GM21576 (cell line): Measurements from ENCODE around the gene NGB.

Source experiments
- ATAC-seq: cut with Tn5 transposase; IDR thresholded peaks from one replicate; pipeline ENCODE4 v1.9.1; 2021; ENCODE audit warnings: mild to moderate bottlenecking, moderate library complexity; ENCODE audit not compliant: unreplicated experiment

Gene NGB

DNA sequence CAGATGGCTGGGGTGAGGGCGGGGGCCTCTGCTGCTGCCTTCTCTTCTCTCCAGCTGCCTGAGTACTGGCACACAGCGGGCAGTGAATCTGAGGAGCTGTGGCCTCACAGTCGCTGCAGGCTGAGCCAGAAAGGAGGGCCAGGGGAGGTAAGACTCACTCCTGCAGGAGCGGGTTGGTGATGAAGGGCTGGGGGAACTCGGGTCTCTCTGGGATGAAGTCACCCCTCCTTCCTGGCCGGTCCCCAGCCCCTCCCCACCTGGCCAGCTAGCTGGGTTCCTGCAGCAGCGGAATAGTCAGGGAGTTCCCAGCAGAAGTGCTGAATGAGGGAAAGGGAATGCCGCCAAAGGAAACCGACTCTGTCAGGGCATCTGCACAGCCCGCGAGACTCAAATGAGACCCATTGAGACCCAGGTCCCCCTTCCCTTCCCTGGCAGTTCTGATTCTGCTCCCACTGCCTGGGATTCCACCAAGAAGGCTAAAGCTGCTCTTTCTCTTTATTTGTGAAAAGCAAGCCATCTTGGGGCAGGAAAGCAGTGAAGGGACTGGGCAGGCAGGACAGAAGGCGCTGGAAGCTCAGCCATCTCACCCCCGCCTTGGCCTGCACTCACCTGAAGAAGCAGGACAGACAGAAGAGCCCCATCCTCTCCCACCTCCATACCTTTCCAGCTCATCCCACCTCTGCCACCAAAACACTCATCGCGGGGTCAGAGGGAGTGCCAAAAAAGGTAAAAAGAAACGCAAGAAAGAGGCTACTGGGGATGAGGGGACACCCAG is 5.3 kb downstream of the NGB start:
- ATAC-seq = no peak

DNA sequence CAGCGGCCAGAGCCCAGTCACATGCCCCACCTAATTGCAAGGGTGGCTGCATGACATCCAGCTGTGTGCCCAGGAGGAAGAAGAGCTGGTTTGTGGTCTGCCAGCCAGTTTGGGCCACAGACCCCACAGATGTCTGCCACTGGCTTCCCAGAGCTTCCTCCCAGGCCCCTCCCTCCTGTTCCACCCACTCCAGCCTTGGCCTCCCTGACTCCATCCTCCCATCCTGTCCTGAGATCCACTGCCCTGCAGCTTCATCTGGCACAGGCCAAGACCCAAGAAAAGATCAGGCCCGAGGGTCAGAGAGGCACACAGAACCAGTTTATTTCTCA is 5.9 kb downstream of the NGB start:
- no peak for ATAC-seq

DNA sequence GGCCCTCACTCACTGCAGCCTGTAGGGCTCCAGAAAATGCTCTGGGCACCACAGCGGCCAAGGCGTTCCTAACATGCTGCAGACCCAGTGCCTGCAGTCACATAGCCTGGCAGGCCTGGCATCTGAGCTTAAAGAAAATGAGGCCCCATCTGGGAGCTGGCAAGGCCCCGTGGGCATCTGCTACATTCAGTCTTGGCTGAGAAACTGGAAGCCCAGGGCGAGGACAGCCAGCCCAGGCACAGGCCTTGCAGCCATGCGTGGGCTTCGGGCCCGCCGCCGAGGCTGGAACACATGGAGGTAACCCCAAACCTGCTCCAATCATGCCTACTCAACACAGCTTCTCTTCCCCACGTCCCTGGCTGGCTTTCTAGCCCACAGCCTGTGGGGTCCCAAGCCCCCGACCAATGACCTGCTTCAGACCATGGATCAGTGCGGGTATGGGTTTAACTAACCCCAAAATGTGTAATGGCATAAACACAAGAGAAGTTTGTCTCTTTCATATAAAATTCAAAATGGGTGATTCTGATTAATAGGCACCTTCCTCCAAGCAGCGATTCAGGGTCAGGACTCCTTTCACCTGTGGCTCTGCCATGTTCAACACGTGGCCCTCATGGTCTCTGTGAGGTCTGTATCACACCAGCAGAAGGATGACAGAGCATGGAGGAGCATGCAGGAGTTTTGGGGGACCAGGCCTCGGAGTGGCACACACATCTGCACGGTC is 6.4 kb downstream of the NGB start:
- ATAC-seq = no peak

DNA sequence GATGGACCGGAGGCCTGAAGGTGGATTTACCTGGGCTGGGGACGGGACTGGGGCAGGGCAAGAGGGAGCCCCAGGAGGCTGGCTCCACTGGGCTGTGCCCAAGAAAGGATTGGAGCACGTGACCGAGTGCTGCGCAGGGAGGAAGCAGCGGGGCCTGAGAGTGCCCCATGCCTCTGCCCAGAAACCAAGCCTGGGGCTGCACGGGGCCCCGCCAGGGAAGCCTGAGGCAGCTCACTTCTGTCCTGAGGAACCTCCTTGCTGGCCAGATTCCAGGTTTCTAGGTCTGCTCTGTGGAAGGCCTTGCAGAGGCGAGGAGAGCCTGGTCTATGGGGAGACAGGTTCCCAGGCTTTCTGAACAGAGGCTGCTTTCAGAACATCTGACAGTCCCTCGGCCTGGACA is 10.4 kb downstream of the NGB start:
- no peak for ATAC-seq

DNA sequence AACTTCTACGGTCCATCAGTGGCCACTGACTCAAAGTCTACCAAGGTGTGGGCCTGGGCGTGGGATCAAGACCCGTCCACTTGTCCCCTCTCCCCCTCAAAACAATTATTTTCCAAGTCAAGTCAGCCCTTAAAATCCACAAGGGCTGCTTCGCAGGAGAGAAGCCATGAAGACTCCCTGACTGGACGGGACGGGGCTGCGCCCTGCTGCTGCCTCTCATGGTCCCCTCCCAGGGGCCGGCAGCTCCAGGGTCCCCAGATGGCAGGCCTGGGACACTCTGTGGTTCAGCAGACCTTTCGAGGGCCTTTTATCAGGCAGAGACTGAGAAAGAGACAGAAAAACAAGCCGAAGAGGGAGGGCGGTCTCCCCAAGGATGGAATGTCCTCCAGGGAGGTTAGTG is 10.8 kb downstream of the NGB start:
- ATAC-seq = no peak

DNA sequence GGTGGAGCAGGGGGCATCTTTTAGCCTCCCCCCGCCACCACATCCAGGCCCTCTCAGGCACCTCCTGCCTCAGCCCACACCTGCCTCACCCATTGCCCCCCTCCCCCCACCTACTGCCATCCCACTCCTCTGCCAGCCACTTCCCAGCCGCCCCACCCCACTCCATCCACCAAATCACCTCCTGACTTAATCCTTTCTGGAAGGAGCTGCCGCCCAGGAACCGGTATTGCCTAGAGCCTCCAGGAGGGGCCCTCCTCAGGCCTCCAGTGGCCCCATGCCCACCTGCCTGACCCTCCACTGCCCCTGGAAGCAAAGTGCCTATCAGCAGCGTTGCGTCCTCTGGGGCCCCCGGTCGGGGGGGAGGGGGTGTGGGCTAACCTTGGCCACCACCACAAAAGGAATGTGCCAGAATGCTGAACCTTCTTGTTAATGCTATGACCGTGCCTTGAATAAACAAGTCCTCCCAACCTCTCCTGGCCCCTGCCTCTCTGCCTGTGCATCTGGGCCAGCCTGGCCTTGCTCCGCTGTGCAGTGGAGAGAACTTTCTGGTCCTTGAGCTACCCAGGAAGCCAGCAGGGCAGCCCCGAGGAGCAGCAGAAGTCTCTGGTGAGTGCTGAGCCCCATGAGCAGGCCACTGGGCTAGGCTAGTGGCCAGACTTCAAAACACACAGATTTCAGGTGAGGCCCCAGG is 11.8 kb downstream of the NGB start:
- ATAC-seq = no peak

DNA sequence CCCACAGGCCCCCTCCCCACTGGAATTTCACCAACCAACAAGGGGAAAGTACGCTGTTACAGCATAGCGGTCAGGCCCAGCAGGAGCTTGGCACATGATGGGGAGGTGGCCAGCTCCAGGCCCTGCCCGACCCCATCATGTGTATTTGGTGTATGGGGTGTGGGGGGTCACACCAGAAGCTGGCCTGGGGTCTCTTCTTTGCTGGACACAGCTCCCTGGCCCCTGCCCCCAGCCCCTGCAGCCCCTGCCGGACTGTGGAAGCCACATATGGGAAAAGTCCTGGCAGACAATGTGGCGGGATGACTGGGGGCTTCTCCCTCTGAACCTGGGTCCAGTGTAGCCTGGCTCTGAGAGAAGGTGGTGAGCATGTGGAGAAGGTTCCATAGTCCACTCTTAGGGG is 12.4 kb downstream of the NGB start:
- no peak for ATAC-seq

DNA sequence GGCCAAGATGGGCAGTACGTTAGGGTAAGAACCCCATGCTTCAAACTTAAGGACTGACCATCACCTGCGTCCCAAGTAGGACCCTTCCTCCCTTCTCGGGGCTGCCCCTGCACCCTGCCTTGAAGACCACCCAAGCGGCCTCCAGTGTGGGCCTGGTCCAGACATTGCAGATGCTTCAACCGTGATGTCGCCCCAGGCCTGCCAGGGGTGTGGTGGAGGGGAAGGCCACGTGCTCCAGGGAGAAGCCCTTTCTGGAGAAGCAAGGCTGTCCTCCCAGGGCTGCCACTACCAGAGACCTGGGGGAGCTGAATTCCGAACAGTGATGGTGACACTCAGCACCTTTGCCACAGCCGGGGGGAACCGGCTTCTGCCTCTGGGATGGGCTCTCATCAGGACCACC is 13.3 kb downstream of the NGB start:
- no peak for ATAC-seq

DNA sequence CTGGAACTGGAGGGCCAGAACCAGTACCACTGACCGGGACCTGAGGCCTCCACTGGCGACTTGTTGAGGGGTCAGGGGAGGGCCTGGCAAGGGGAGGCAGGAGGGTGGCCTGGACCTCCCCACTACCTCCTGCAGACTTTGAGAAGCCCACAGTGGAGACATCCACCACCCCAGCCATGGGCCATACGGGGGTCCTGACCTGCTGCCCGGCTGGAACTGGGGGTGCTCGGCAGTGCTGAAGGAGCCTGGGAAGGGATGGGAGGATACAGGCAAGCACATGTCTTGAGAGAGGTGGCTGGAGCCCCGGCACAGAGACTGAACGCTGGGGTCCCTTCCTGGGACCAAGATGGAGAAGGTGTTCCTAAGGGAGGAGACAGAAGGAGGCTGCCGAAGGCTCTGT is 14.3 kb downstream of the NGB start:
- ATAC-seq = no peak

DNA sequence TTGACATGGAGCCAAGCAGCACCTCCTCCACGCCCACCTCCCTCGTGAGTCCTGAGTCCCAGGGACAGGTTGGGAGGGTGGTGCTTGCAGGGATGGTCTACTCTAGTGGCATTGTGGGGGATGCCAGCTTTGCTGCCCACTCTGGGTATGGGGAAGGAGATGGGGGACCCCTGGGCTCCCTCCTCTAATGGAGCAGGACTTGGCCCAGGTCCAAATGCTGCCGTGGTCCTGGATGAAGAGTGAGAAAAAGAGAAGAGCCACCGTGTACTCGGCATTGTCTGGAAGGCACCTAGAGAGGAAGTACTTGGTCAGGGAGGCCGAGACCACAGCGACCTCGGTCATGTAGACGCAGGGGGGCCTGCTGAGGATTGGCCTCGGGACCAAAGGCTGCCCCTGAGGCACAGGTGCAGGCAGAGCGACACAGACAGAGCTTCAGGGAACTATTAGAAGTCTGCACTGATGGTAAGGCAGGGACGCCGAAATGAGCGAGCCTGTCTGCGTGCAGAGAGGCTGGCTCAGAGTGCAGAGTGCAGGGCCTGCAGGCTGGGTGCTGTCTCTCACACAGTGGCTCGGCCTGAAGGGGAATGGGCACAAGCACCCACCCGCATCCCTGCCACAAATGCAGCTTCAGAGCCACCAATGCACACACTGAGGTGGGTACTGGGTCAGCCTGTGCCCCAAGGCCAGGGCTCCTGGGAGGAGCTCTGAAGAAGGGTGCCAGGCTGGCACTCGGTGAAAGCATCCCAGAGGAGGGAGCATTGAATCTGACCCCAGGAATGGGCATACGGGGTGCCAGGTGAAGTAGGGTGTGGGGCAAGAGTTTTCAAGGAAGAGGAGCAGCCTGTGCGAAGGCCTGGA is 17.4 kb downstream of the NGB start:
- no peak for ATAC-seq

DNA sequence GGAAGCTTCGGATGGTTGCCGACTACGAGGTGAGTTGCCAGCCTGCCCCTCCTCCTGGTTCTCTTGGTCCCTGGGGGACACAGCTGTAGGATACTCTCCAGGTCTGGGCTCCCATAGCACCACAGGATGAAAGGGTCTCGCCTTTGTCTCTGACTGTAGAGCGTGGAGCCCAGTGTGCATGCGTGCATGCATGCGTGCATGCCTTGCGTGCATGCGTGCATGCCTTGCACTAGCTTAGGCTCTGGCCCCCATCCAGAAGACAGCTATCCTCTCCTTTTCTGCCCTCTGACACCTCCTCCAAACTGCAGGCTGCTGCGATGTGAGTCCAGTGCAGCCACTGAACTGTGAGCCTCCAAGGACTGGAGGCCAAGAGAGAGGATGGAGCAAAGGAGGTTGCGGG is 19.1 kb downstream of the NGB start:
- ATAC-seq = no peak

DNA sequence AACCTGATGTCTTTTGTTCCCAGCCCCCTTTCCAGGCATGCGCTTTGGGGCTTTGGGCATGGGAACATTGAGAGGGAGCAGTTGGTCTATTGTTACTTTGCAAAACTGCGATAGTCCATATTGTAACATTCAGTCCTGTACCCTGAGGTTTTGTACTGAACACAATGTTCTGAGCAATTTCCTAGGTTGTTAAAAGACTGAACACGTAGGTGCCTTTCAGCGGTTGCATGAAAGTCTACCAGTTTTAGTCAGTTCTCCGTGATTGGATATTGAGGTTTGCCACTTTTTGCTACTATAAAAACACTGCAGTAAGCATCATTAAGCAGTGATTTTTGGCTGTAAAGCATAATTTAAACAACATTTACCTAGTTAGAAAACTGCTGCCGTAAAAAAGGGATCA is 20.1 kb downstream of the NGB start:
- no peak for ATAC-seq

DNA sequence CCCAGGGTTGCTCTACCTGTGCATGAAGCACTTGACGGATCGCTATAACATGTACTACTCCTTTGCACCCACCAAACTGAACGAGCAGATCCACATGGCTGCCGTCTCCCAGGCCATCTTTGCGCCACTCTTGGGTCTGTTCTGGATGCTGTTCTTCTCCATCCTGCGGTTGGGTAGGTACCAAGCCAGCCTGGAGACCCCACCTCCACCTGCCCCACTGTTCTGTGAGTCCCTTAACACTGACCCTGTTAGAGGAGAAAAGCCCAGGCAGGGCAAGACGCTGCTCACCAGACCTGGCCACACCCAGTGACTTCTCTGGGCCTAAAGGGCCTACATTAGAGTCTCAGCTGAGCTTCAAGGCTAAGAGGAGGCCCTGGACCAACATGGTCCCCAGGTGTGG is 21.7 kb downstream of the NGB start:
- no peak for ATAC-seq

DNA sequence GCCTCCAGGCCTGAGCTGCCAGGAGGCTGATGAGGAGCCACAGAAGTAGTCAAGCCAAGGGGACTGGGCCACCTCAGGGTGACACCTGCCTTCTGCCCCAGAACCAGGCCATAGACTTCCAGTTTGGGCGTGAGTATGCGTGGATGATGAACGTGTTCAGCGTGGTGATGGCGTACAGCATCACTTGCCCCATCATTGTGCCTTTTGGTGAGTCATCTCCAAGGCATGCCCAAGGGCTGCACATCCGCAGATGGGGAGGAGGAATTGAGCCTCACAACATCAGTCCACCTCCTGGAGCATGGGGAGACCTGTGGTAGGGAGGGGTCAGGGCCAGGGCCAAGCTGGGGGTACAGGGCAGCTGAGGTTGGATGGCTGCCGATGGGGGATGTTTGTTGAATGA is 22.3 kb downstream of the NGB start:
- no peak for ATAC-seq

DNA sequence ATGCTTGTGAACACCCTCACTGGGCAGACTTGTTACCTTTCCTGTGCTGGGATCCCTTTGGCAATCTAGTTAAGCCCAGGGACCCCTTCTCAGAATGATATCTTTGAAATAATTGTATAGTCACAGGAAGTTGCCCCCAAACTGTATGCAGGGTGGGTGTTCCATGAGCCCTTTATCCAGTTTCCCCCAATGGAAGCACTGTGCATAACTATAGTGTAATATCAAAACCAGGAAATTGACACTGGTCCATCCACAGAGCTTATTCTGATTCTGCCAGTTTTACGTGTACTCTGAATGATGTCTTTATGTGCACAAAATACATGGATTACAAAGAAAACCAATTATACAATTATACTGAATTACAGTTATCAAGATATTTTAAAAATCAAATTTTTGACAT is 24.2 kb downstream of the NGB start:
- ATAC-seq = no peak

DNA sequence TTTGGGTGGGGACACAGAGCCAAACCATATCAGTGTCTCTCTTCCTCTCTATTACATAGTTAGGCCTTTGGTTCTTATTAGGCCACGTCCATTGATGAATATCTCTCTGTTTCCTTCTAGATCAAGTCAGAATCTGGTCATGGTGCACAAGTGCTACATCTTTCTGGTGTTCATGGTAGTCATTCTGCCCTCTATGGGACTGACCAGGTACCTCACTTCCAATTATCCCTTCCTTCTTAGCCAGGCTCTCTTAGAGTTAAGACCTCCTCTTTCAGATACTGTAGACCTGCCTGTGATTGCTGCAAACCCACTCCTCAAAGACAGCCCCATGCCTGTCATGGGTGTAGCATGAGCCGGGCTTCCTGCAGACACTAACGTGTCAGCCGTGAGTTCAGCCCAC is 25.2 kb downstream of the NGB start:
- no peak for ATAC-seq

DNA sequence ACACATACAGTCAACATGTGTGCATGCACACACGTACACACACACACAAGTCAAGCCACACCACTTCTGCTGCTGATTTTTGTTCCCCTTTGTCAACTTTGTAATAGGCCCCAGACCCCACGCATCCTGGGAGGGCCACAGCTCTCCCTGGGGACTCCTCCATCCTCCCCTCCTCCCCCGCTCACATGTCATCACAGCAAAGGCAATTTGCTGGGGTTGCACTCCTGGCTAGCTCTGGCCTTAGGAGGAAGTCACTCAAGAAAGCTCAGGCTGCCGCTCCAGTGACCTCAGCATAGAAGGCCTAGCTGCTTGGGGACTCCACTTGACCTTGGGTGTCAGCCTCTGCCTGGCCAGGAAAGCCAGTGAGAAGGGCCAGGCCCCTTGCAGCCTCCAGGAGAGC is 27.2 kb downstream of the NGB start:
- ATAC-seq = no peak

DNA sequence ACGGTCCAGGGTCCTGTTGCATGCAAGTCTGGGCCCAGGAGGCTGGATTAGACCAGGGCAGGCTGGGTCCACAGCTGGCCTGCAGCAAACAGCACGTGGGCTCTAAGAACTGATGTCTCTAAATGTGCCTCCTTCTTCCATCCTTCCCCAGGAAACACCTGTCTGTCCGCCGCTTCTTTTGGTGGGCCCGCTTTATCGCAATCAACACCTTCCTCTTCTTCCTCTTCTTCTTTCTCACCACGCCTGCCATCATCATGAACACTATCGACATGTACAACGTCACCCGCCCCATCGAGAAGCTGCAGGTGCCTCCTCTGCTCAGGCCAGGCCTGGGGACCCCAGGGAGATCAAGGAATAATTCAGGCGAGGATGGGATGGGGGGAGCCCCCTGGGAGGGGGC is 28.3 kb downstream of the NGB start:
- no peak for ATAC-seq

DNA sequence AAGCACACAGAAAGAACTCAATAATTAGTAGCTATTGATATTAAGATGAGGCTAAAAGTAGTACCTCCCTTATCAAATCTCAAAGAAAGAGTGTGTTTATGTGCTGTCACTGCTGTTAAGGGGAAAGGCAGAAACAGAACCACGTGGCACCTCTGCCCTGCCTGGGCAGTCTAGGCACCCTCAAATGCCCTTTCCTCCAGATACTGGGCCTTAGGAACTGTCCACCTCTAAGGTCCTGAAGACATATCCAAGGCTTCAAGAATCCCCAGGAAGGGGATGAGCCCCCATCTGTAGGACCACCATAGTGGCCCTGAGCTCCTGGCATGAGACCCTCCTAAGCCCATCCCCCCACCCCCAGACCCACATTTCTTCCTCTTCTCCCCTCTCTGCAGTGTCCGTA is 29.1 kb downstream of the NGB start:
- no peak for ATAC-seq

DNA sequence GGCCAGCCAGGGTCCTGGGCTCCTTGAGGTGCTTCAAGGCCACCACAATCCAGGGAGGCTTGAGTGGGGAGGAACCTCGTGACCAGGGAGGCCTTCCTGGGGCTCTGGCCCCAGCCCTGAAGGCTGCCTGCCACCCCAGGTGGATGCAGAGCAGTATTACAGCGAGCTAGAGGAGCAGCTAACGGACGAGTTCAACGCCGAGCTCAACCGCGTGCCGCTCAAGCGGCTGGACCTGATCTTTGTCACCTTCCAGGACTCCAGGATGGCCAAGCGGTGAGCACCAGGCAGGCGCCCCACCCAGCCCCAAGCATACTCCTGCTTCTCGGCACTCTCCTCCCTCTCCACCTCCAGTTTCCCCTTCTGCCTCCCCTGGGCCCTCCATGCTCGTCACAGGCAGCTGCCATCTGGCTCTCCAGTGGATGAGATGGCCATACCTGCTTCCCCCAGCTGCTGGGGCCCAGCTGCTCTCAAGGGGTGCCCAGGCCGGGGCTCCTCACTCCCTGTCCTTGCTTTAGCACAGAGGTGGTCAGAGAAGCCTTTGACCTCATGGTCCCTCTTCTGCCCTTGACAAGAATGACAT is 30.6 kb downstream of the NGB start:
- no peak for ATAC-seq

DNA sequence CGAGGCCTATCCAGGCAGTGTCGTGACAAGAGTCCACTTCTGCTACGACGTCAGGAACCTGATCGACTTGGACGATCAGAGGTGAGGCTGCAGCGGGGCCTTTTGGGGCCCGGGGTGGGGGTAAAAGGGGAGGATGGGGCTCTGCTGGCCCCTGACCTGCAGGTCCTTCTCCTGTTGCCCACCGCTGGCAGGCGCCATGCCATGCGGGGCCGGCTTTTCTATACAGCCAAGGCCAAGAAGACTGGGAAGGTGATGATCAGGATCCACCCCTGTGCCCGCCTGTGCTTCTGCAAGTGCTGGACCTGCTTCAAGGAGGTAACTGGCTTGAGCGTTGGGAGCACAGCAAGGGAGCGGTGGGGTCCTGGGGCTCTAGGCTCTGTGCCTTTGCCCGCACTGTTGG is 31.6 kb downstream of the NGB start:
- no peak for ATAC-seq
